SU-DHL-6 (cell line): Measurements from ENCODE around the gene CBX7.

Experiments
- CTCF ChIP-seq: fragments of 200-600 bp; sonication (generic); IDR thresholded peaks from one replicate; pipeline ENCODE4 v1.5.1; 2017; ENCODE audit warnings: antibody characterized with exemption, mild to moderate bottlenecking, low read length, moderate library complexity; ENCODE audit not compliant: insufficient read depth, poor library complexity, severe bottlenecking
- EZH2phosphoT487 ChIP-seq: fragments of 200-600 bp; sonication (generic), shearing (Covaris generic); conservative IDR thresholded peaks from 2 replicates; pipeline ENCODE4 v1.6.1; 2018; ENCODE audit warnings: mild to moderate bottlenecking, antibody characterized with exemption, low read length, moderate library complexity, mixed read lengths

GRCh38 chr22:39149915-39150847, 2.3 kb downstream of the CBX7 start:
- TF ChIP-seq EZH2phosphoT487 (no peak), CTCF (no peak)
